NCI-H524 treated with DMSO at 0.1 percent for 48 hours (cell line): Measurements from ENCODE around the gene GPX4.

ENCODE experiments used
- DNase-seq: peaks from one replicate; lab custom pipeline; 2025; lab: John Stamatoyannopoulos, UW

The GPX4 gene

DNA sequence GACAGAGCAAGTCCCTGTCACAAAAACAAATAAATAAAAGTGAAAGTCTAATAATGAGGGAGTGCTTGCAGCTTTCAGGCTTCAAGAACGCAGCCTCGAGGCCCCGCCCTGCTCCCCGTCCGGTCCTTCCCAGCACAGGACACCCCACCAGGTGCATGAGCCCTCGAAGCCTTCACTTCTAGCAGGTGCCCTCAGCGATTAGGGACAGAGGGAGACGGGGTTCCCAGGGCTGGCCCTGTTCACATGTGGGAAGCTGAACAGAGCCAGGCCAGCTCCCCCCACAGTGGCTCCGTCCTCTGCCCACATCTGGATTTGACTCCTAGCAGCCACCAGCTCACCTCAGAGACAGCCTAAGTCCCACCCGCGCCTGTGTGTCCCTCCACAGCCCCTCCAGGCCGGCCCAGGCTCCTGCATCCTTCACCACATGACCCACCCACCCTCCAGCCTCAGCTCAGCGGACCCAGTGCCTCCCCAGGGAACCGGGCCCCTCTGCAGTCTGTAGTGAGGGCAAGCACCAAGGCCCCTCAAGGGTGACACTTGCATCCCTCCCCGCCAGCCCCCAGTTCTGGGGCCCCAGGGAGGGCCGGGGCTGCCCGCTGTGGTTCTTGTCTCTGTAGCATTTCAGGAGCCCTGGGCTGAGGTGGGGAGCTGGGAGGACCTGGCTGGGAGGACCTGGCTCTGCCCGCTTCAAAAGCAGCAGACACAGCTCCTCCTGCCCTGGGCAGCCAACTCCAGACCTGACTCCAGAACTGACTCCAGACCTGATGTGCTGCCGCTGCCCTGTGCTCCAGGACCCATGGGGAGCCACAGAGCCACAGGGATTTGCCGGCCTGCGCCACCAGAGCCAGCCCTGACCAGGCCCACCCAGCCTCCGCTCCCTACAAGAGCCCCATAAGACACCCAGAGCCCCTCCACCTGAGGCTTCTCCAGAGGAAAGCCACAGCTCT is 27.2 kb downstream of the GPX4 start:
- DNase-seq, result no peak

DNA sequence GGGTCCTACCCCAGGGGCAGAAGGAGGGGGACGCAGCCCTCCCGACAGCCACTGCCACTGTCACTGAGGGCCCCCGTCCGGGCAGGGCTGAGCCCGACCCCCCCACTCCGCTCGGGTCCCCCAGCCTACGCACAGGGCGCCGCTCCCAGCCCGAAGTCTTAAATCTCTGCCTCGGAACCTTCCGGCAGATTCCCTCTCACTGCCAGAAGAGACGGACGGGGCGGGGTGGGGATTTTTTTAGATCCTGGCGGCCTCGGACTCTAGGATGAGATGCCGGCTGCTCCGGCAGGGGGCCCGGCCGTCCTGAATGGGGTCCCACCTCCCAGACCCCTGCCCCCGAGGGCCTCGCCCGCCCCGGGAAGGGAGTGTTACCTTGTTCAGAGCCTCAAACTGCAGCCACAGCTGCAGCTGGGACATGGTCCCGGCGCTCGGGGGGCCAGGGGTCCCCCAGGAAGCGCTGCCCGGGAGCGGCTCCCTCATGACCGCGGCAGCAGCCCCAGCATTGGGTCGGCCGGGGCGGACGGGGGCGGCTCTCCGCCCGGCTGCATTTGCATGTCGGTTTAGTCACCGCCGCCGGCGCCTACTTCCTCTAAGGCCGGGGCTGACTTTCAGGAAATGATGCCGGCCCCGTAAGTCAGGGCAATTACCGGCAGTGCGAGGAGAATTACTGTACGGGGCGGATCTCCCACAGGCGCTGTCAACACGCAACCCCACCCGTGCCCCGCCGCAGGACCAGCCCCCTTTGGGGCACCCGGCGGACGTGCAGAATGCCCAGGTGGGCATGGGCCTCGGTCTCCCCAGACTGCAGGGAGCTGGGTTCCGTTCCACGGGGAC is 28.1 kb downstream of the GPX4 start:
- DNase-seq, result no peak

DNA sequence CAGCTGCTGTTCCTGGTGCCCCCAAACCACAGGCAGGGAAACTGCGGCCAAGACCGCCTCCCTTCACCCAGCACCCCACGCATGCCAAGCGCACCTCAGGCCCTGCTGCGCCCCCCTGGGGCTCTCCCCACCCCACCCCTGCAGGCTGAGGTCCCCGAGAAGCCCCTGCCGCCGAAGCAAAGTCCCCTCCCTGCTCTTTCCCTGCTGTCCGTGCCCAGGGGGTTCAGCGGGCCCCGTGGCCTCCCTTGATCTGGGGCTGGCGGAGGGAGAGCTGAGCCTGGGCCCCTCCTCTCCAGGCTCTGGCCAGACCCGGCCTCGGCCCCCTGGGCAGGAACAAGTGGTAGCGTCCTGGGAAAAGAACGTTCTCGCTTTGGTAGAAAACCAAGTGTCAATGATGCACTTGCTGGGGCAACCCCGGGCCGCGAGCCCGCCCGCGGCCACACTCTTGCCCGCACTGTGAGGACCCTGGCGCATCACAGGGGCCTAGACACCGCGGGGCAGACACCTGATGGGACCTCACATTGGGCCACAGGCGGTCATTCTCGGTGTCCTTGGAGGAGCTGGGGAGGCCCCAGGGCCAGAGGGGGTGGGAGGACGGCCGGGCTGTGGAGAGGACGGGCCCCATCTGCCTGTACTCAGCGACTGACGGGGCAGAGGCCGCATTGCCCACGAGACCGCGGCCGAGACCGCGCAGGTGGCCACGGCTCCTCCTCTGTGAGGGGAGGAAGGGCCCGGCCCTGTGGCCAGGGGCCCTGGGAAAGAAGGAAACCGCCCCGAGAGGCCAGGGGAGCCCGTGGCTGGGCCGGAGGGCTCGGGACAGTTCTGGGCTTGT is 29.0 kb downstream of the GPX4 start:
- DNase-seq, result no peak

DNA sequence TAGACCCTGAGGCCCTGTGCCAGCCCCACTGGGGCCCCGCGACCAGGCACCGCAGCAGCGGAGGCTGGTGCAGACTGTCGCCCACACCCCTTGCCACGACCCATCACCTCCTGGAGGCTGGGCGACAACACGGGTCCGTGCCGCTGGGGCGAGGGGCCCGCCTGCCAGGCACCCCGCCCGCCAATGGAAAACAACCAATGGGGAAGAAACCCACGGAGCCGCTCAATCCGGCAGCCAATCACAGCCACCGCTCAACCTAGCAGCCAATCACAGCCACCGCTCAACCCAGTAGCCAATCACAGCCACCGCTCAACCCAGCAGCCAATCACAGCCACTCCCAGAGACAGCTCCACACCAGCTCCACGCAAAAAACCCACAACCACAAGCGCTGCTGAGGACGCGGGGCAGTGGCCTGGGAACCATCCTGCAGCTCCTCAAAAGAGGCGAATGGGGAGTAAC is 29.7 kb downstream of the GPX4 start:
- no peak for DNase-seq

GRCh38 chr19:1134431-1134830 is 30.6 kb downstream of the GPX4 start:
- no peak for DNase-seq

GRCh38 chr19:1135454-1135853 is 31.7 kb downstream of the GPX4 start:
- no peak for DNase-seq

DNA sequence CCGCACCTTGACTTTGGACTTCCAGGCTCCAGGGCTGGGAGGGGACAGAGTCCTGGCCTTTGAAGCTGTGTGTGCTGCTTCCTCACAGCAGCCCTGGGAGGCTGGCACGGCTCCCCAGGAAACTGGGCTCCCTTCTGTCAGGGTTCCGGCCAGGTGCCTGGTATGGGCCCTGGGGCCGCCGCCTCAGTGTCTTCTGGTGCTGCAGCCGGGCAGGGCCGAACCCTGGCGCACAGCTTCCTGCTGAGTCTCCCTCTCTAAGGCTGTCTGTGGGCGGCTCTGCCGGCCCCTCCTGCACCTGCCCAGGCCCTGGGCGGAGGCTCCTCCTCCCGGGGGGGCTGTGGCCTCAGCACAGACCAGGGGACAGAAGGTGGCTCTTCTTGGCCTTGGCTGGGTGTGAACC is 32.4 kb downstream of the GPX4 start:
- no peak for DNase-seq

GRCh38 chr19:1136621-1137317 is 33.0 kb downstream of the GPX4 start:
- no peak for DNase-seq

DNA sequence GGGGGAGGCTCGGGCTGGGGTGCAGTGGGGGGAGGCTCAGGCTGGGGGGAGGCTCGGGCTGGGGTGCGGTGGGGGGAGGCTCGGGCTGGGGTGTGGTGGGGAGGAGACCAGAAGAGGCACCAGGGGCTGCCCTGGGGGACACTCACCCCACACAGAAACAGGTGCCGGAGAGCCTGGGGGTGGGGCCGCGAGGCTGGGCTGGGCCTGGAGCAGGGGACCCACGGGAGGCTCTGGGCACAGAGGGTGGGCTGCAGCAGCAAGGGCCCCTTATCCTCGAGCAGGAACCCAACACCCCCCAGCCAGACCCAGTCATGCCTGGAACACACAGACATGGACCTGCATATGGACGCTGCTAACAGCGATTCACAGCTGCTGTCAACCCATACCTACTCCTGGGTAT is 34.3 kb downstream of the GPX4 start:
- no peak for DNase-seq

- DNase-seq, result no peak
Measured at GRCh38 chr19:1139126-1139525, 35.3 kb downstream of the GPX4 start.

- DNase-seq, result no peak
Measured at GRCh38 chr19:1140272-1141027, 36.7 kb downstream of the GPX4 start.

GRCh38 chr19:1141944-1142343 is 38.1 kb downstream of the GPX4 start:
- no peak for DNase-seq

DNA sequence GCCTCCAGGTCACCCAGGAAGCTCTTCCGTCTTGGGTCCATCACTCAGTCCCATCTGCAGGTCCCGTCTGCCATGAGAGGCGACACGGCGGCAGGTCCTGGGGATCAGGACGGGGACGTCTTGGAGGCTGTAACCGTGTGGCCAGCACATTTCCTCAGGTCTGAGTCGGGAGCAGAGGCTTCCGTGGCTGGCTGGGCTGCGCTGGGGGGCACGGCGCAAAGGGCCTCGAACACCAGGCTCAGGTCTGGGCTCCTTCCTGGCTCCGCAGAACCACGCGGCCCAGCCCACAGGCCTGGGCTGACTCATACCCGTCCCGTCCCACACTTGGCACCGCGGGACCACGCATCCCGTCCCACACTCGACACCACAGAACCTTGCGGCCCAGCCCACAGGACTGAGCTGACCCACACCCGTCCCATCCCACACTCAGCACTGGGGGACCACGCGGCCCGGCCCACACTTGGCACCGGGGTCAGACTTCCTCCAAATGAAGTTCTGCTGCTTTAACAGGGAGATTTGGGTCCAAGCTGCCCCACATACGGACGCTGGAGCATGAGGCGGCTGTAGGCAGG is 40.1 kb downstream of the GPX4 start:
- no peak for DNase-seq

- no peak for DNase-seq
Measured at GRCh38 chr19:1144741-1145140, 40.9 kb downstream of the GPX4 start.

DNA sequence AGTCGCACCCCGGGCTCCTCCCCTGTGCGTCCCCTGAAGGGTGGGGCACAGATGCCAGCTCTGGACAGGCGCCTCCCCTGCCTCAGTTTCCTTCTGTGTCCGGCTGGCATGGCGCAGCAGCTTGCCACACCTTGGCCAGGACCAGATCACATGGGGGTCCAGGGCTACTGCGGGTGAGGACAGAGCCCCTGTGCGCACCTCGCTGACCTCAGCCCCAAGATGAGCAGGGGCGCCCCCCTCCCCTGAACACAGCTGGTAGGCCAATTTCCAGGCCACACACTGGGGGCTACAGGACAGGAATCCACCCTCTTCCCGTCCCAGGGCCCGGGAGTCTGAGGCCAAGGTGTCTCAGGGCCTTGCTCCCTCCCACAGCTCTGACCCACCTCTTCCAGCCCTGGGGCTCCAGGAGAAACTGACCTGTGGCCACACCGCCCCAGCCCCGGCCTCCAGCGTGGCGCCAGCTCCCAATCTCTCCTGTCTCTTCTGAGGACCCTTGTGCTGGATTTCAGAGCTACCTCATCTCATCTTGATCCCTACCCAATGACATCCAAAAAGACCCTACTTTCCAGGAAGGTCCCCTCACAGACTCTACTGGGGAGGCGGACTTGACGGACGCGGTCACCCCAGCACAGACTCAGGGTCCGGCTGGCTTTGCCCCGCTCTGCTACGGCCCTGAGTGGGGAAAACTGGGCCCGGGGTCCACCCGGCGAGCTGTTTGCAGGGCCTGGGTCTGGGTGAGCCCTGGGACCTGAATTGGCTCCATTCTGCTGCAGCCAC is 42.0 kb downstream of the GPX4 start:
- no peak for DNase-seq

- DNase-seq, result no peak
Measured at GRCh38 chr19:1146412-1146699, 42.6 kb downstream of the GPX4 start.

- DNase-seq, result no peak
Measured at GRCh38 chr19:1146858-1147780, 43.3 kb downstream of the GPX4 start.

- DNase-seq, result no peak
Measured at GRCh38 chr19:1147934-1148549, 44.2 kb downstream of the GPX4 start.
